HepG2 (cell line): ENCODE results near the gene GPATCH11. TPM values are rescaled to one million over a fixed set of nuclear protein-coding genes. Genes with fewer than 3 reads are reported as not detected.

ENCODE experiments used
- ATAC-seq: fragments of 200-7000 bp; cut with Tn5 transposase; 3 replicates; pipeline ENCODE4 v1.9.1; 2020; ENCODE audit warnings: mild to moderate bottlenecking, moderate library complexity
- BruUV-seq: library from RNA; stranded (reverse); fragments of 400-500 nt; replicated peaks from 2 replicates; lab custom pipeline; 2021; lab: Mats Ljungman, UMichigan
- CTCF ChIA-PET: fragments of 300-600 bp; formaldehyde crosslinking; extraction: SDS; loops from one replicate; lab custom pipeline; 2021; ENCODE audit warnings: low total read pairs, inconsistent platforms, low intra/inter-chr PET ratio; lab: Yijun Ruan, JAX
- POLR2A ChIA-PET: fragments of 350-600 bp; sonication (Branson Sonifier 250); formaldehyde crosslinking; loops from one replicate; lab custom pipeline; 2020; ENCODE audit warnings: antibody characterized with exemption, inconsistent platforms; lab: Yijun Ruan, JAX
- DNase-seq: peaks from one replicate; pipeline ENCODE4 v3.0.0-alpha.2; 2015; ENCODE audit warnings: low spot score
- FAIRE-seq: peaks from 3 replicates; lab custom pipeline; 2011; peaks lifted over from hg19 to GRCh38; lab: Jason Lieb, UNC
- H2AFZ ChIP-seq: one replicate; pipeline ENCODE4 v1.6.1; 2011; ENCODE audit warnings: low read length, inconsistent platforms
- H3K27ac ChIP-seq: fragments of 300-600 bp; 3 replicates; pipeline ENCODE4 v1.8.0; 2011; ENCODE audit warnings: mixed run types, mild to moderate bottlenecking, mixed read lengths, low read length, inconsistent platforms; ENCODE audit not compliant: insufficient read depth; ENCODE audit errors: extremely low read length
- H3K27me3 ChIP-seq, 2 experiments: fragments of 200-600 bp in 1 of 2; 2 replicates in 1 of 2; 3 replicates in 1 of 2; pipeline versions ENCODE4 v1.6.0 to v1.8.0; 2011; ENCODE audit warnings: low read length in 2 of 2, mild to moderate bottlenecking in 2 of 2, moderate library complexity in 2 of 2, inconsistent platforms in 1 of 2; ENCODE audit not compliant: insufficient read depth in 2 of 2, control insufficient read depth in 1 of 2
- H3K36me3 ChIP-seq, 2 experiments: fragments of 200-600 bp in 1 of 2; replicated peaks in 1 of 2; 2 replicates in 1 of 2; 3 replicates in 1 of 2; pipeline versions ENCODE4 v1.5.1 to v1.8.0; 2011; ENCODE audit warnings: low read length in 2 of 2, inconsistent platforms in 1 of 2; ENCODE audit not compliant: insufficient read depth in 2 of 2, control insufficient read depth in 1 of 2
- H3K4me1 ChIP-seq: 2 replicates; pipeline ENCODE4 v1.5.1; 2012; ENCODE audit warnings: low read length, inconsistent platforms; ENCODE audit not compliant: insufficient read depth
- H3K4me2 ChIP-seq: 2 replicates; pipeline ENCODE4 v1.6.0; 2011; ENCODE audit warnings: low read depth, low read length, inconsistent platforms
- H3K4me3 ChIP-seq, 3 experiments: fragments of 200-600 bp in 1 of 3; sonication (generic), shearing (Covaris generic) in 1 of 3; replicated peaks in 1 of 3; 2 replicates each; pipeline ENCODE4 v1.5.1; 2011 to 2016; ENCODE audit warnings: low read length in 3 of 3, inconsistent platforms in 2 of 3, low read depth in 2 of 3, mild to moderate bottlenecking in 2 of 3, control low read depth in 1 of 3, mixed read lengths in 1 of 3; ENCODE audit not compliant: insufficient read depth in 1 of 3
- H3K79me2 ChIP-seq: one replicate; pipeline ENCODE4 v1.6.1; 2011; ENCODE audit warnings: low read length, inconsistent platforms; ENCODE audit not compliant: insufficient read depth
- H3K9ac ChIP-seq: 2 replicates; pipeline ENCODE4 v1.6.0; 2011; ENCODE audit warnings: mild to moderate bottlenecking, low read depth, low read length, inconsistent platforms; ENCODE audit not compliant: insufficient read depth
- H3K9me3 ChIP-seq: 2 replicates; pipeline ENCODE4 v1.5.1; 2012; ENCODE audit warnings: mild to moderate bottlenecking, low read length
- H4K20me1 ChIP-seq: 2 replicates; pipeline ENCODE4 v1.6.0; 2011; ENCODE audit warnings: inconsistent platforms, mild to moderate bottlenecking, low read length, moderate library complexity; ENCODE audit not compliant: insufficient read depth
- ATRX ChIP-seq: sonication (generic); formaldehyde crosslinking; IDR thresholded peaks from 2 replicates; pipeline ENCODE4 v1.4.0; 2020; ENCODE audit warnings: missing genetic modification reagents, borderline replicate concordance
- ETV5 ChIP-seq: IDR thresholded peaks from 2 replicates; pipeline ENCODE4 v1.6.1; 2018; ENCODE audit warnings: missing biosample characterization, missing genetic modification reagents, inconsistent platforms, borderline replicate concordance
- HNRNPL ChIP-seq: fragments of 200-400 bp; formaldehyde crosslinking; IDR thresholded peaks from 2 replicates; pipeline ENCODE4 v1.6.1; 2017; ENCODE audit warnings: mild to moderate bottlenecking, low read depth, low read length
- IRX3 ChIP-seq: sonication (generic); formaldehyde crosslinking; IDR thresholded peaks from 2 replicates; pipeline ENCODE4 v1.8.1; 2023; ENCODE audit warnings: mild to moderate bottlenecking, low read depth, missing genetic modification reagents, borderline replicate concordance
- KDM5A ChIP-seq: fragments of 200-600 bp; sonication (generic); IDR thresholded peaks from 2 replicates; pipeline ENCODE4 v1.7.0; 2018; ENCODE audit warnings: antibody characterized with exemption, mild to moderate bottlenecking, low read length, borderline replicate concordance
- MED1 ChIP-seq: sonication (generic); formaldehyde crosslinking; IDR thresholded peaks from 2 replicates; pipeline ENCODE4 v1.4.0; 2020; ENCODE audit warnings: missing genetic modification reagents
- PHF20 ChIP-seq: sonication (generic); formaldehyde crosslinking; IDR thresholded peaks from 2 replicates; pipeline ENCODE4 v1.5.0; 2020; ENCODE audit warnings: mild to moderate bottlenecking, missing genetic modification reagents
- SP2 ChIP-seq: sonication (generic); formaldehyde crosslinking; IDR thresholded peaks from 2 replicates; pipeline ENCODE4 v1.5.1; 2020; ENCODE audit warnings: mild to moderate bottlenecking, missing genetic modification reagents
- SPEN ChIP-seq: sonication (generic); formaldehyde crosslinking; IDR thresholded peaks from 2 replicates; pipeline ENCODE4 v1.5.1; 2020; ENCODE audit warnings: low read depth, mild to moderate bottlenecking, missing genetic modification reagents
- ZNF7 ChIP-seq: IDR thresholded peaks from 2 replicates; pipeline ENCODE4 v1.6.1; 2016; ENCODE audit warnings: missing biosample characterization, missing genetic modification reagents
- WGBS: methylation state at CpG from one replicate; pipeline ENCODE4 v1.1.6; 2017; ENCODE audit warnings: low lambda C conversion rate; 5-methylcytosine and 5-hydroxymethylcytosine counted together
- in situ Hi-C: cut with HindIII; loops from 2 replicates; pipeline ENCODE4 v1.10.0; 2017; ENCODE audit warnings: low pct_unique_long_range_greater_than_20kb; ENCODE audit not compliant: extremely low pct_ligation_motif_present
- intact Hi-C: fragments of 100-400 bp; cut with micrococcal nuclease; formaldehyde crosslinking; loops from one replicate; pipeline ENCODE4 v1.10.0; 2022; ENCODE audit not compliant: unreplicated experiment
- polyA plus RNA-seq, 8 experiments: library from polyadenylated mRNA; depleted of rRNA in 3 of 8; stranded (reverse) in 7 of 8; unstranded in 1 of 8; fragments of >200 nt; fragmentation: Illumina TruSeq in 4 of 8; extraction: Trizol in 4 of 8; gene quantifications; 2 replicates each; pipeline versions ENCODE4 v1.2.1 to v1.2.3, GENCODE V29; 2011 to 2016; ENCODE audit warnings: low read depth in 4 of 8, missing spikeins in 1 of 8, mixed read lengths in 1 of 8; ENCODE audit not compliant: insufficient read depth in 1 of 8
- total RNA-seq, 5 experiments: library from RNA; depleted of rRNA; stranded (reverse); fragments of >200 nt; fragmentation: Illumina TruSeq; extraction: Trizol; gene quantifications; 2 replicates each; pipeline ENCODE4 v1.2.3, GENCODE V29; 2016; ENCODE audit warnings: low read depth in 1 of 5
- TF ChIP-seq, protein P1 (sequence below): sonication (generic); formaldehyde crosslinking; IDR thresholded peaks from 2 replicates; pipeline ENCODE4 v1.4.0; 2020; ENCODE audit warnings: missing genetic modification reagents, borderline replicate concordance

Gene GPATCH11
- total and polyA plus RNA-seq, 2 of the 13 experiments (the other 11 are each of a cell fraction or from before 2014, with no cell fraction given): 3.8 to 8.7 TPM

DNA sequence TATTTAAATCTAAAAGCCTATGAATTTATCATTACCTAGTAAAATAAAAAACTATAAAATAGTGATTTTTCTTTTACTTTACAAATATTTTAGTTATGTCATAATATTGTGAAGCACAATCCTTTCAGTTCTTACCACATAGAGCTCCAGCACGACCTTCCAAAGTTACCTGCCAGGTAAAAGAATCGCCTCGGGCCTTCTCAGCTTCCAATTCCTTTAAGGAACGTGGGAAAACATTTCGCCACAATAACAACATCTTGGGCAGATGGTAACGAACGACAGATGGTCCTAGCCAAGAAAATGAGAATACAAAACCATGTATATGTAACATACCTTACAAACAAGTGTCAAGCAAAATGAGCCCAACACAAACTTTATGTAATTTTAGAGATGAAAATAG lies 23.9 kb upstream of the GPATCH11 start:
- Histone ChIP-seq H4K20me1 (no peaks in the 10 kb centered on the region), H3K4me3 (no peak overlapping the region), H3K27me3 (no peaks in the 10 kb centered on the region), H3K4me1 (no peaks in the 10 kb centered on the region), H3K4me2 (no peak overlapping the region), H3K9me3 (no peaks in the 10 kb centered on the region), H3K36me3 (peaks cover 11 to 54% of the 10 kb centered on the region in 2 experiments), H3K27ac (no peak overlapping the region), H3K79me2 (no peaks in the 10 kb centered on the region), H3K9ac (no peak overlapping the region), H2AFZ (no peak overlapping the region)
- BruUV-seq: no TSS peak
- POLR2A ChIA-PET: no interaction called here
- 93% methylated on average over 7 of the region's 7 CpGs for WGBS
- intact Hi-C loops (no loop called here), in situ Hi-C loops (no loop called here)
- ATAC-seq (no peak), DNase-seq (no peak), FAIRE-seq (no peak)
- TF ChIP-seq SP2 (no peak), PHF20 (CRISPR knock-in tag) (no peak), SPEN (no peak), MED1 (CRISPR knock-in tag) (no peak), ETV5 (no peak), HNRNPL (no peak), KDM5A (no peak), IRX3 (no peak), ZNF7 (no peak), ATRX (CRISPR knock-in tag) (no peak)
- TF ChIP-seq, protein P1, sequence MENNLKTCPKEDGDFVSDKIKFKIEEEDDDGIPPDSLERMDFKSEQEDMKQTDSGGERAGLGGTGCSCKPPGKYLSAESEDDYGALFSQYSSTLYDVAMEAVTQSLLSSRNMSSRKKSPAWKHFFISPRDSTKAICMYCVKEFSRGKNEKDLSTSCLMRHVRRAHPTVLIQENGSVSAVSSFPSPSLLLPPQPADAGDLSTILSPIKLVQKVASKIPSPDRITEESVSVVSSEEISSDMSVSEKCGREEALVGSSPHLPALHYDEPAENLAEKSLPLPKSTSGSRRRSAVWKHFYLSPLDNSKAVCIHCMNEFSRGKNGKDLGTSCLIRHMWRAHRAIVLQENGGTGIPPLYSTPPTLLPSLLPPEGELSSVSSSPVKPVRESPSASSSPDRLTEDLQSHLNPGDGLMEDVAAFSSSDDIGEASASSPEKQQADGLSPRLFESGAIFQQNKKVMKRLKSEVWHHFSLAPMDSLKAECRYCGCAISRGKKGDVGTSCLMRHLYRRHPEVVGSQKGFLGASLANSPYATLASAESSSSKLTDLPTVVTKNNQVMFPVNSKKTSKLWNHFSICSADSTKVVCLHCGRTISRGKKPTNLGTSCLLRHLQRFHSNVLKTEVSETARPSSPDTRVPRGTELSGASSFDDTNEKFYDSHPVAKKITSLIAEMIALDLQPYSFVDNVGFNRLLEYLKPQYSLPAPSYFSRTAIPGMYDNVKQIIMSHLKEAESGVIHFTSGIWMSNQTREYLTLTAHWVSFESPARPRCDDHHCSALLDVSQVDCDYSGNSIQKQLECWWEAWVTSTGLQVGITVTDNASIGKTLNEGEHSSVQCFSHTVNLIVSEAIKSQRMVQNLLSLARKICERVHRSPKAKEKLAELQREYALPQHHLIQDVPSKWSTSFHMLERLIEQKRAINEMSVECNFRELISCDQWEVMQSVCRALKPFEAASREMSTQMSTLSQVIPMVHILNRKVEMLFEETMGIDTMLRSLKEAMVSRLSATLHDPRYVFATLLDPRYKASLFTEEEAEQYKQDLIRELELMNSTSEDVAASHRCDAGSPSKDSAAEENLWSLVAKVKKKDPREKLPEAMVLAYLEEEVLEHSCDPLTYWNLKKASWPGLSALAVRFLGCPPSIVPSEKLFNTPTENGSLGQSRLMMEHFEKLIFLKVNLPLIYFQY (CRISPR knock-in tag): no peak
- CTCF ChIA-PET: no interaction called here
